Stimulated activated CD8-positive, alpha-beta memory T cell treated with anti-CD3 and anti-CD28 coated beads, Interleukin-7, amount 100 ng/mL, for 24 hours (primary cell): Measurements from ENCODE around the gene IL22RA2.

Source experiments
- DNase-seq: peaks from one replicate; pipeline ENCODE4 v3.0.0-alpha.2; 2020; ENCODE audit warnings: low read depth

The IL22RA2 gene

GRCh38 chr6:137166247-137167098 lies 7.0 kb downstream of the IL22RA2 start:
- no peak for DNase-seq

GRCh38 chr6:137165375-137166246 lies 7.8 kb downstream of the IL22RA2 start:
- no peak for DNase-seq

- DNase-seq, result no peak
Measured at GRCh38 chr6:137163732-137164318, 9.6 kb downstream of the IL22RA2 start.

GRCh38 chr6:137162692-137163306 lies 10.6 kb downstream of the IL22RA2 start:
- no peak for DNase-seq

GRCh38 chr6:137161949-137162348 lies 11.5 kb downstream of the IL22RA2 start:
- no peak for DNase-seq

- no peak for DNase-seq
Measured at GRCh38 chr6:137160763-137161162, 12.7 kb downstream of the IL22RA2 start.

GRCh38 chr6:137159912-137160311 lies 13.5 kb downstream of the IL22RA2 start:
- no peak for DNase-seq

- no peak for DNase-seq
Measured at GRCh38 chr6:137157601-137158000, 15.8 kb downstream of the IL22RA2 start.

GRCh38 chr6:137156650-137157049 lies 16.8 kb downstream of the IL22RA2 start:
- DNase-seq, result no peak

GRCh38 chr6:137155830-137156229 lies 17.6 kb downstream of the IL22RA2 start:
- no peak for DNase-seq

GRCh38 chr6:137150072-137150471 lies 23.4 kb downstream of the IL22RA2 start:
- no peak for DNase-seq

- no peak for DNase-seq
Measured at GRCh38 chr6:137149035-137149393, 24.4 kb downstream of the IL22RA2 start.

- DNase-seq, result no peak
Measured at GRCh38 chr6:137148306-137149034, 25.0 kb downstream of the IL22RA2 start.

GRCh38 chr6:137147195-137147594 lies 26.2 kb downstream of the IL22RA2 start:
- DNase-seq, result no peak

- DNase-seq, result no peak
Measured at GRCh38 chr6:137146206-137146605, 27.2 kb downstream of the IL22RA2 start.

GRCh38 chr6:137145421-137145820 lies 28.0 kb downstream of the IL22RA2 start:
- no peak for DNase-seq

GRCh38 chr6:137136065-137136464 lies 37.4 kb downstream of the IL22RA2 start:
- DNase-seq, result no peak

GRCh38 chr6:137134483-137134882 lies 39.0 kb downstream of the IL22RA2 start:
- DNase-seq, result no peak

GRCh38 chr6:137133122-137133521 lies 40.3 kb downstream of the IL22RA2 start:
- DNase-seq, result no peak

- DNase-seq, result no peak
Measured at GRCh38 chr6:137126875-137127485, 46.5 kb downstream of the IL22RA2 start.

GRCh38 chr6:137123078-137123477 lies 50.4 kb downstream of the IL22RA2 start:
- DNase-seq, result no peak
